CD4-positive, CD25-positive, alpha-beta regulatory T cell (primary cell): ENCODE data around the gene BEND7. TPM values are rescaled to one million over a fixed set of nuclear protein-coding genes. Genes with fewer than 3 reads are reported as not detected.

Source experiments
- ATAC-seq, 2 donors: fragments of 150-1000 bp; cut with Tn5 transposase; one replicate each; pipeline ENCODE4 v1.10.0; 2021; ENCODE audit warnings: low read depth in 2 of 2, moderate number of reproducible peaks in 2 of 2, moderate library complexity in 1 of 2
- DNase-seq, 3 donors: peaks; one replicate each; pipeline versions ENCODE4 v3.0.0 to v3.0.0-alpha.2; 2012 to 2022; ENCODE audit warnings: mixed read lengths in 1 of 3
- H3K27ac ChIP-seq: one replicate; pipeline ENCODE4 v1.7.0; 2013; ENCODE audit warnings: mild to moderate bottlenecking, low read length; ENCODE audit not compliant: insufficient read depth, poor library complexity, severe bottlenecking
- H3K27me3 ChIP-seq: one replicate; pipeline ENCODE4 v1.7.0; 2013; ENCODE audit warnings: low read length; ENCODE audit not compliant: control insufficient read depth, insufficient read depth
- H3K36me3 ChIP-seq: one replicate; pipeline ENCODE4 v1.7.0; 2013; ENCODE audit warnings: mild to moderate bottlenecking, low read length, moderate library complexity; ENCODE audit not compliant: control insufficient read depth, insufficient read depth
- H3K4me1 ChIP-seq: 2 replicates; pipeline ENCODE4 v1.7.0; 2013; ENCODE audit warnings: mild to moderate bottlenecking, low read length; ENCODE audit not compliant: insufficient read depth, control insufficient read depth, poor library complexity, severe bottlenecking
- H3K4me3 ChIP-seq: one replicate; pipeline ENCODE4 v1.7.0; 2013; ENCODE audit warnings: low read depth, mild to moderate bottlenecking, low read length, moderate library complexity
- H3K9me3 ChIP-seq, 2 experiments: 1 replicate in 1 of 2; 2 replicates in 1 of 2; pipeline ENCODE4 v1.7.0; 2013; ENCODE audit warnings: low read length in 2 of 2, mild to moderate bottlenecking in 1 of 2, moderate library complexity in 1 of 2; ENCODE audit not compliant: control insufficient read depth in 2 of 2
- H3K27ac Mint-ChIP-seq, 3 donors: one replicate each; pipeline ENCODE4 v1.8.0; 2020 to 2022; ENCODE audit warnings: mild to moderate bottlenecking in 3 of 3, mixed read lengths in 3 of 3, moderate library complexity in 2 of 3
- H3K27me3 Mint-ChIP-seq: one replicate; pipeline ENCODE4 v1.8.0; 2022; ENCODE audit warnings: mild to moderate bottlenecking, mixed read lengths
- H3K36me3 Mint-ChIP-seq: one replicate; pipeline ENCODE4 v1.8.0; 2020; ENCODE audit warnings: mixed read lengths
- H3K4me1 Mint-ChIP-seq, 4 donors: one replicate each; pipeline ENCODE4 v1.8.0; 2020 to 2022; ENCODE audit warnings: mixed read lengths in 4 of 4, mild to moderate bottlenecking in 1 of 4
- H3K4me3 Mint-ChIP-seq, 4 donors: one replicate each; pipeline ENCODE4 v1.8.0; 2020 to 2022; ENCODE audit warnings: mild to moderate bottlenecking in 4 of 4, mixed read lengths in 4 of 4, moderate library complexity in 3 of 4
- H3K9me3 Mint-ChIP-seq, 7 donors: one replicate each; pipeline ENCODE4 v1.8.0; 2020 to 2022; ENCODE audit warnings: mixed read lengths in 7 of 7, mild to moderate bottlenecking in 3 of 7, moderate library complexity in 2 of 7
- polyA plus RNA-seq, 4 donors: library from polyadenylated mRNA; unstranded; fragments of 300-500 nt; fragmentation: Illumina TruSeq; gene quantifications; one replicate each; pipeline ENCODE4 v1.2.3, GENCODE V29; 2021
- total RNA-seq: library from RNA; stranded (reverse); gene quantifications from one replicate; pipeline ENCODE4 v1.2.3, GENCODE V29; 2022

The BEND7 gene
- total and polyA plus RNA-seq, 5 donors from 2014 or later = 0.35 TPM; not detected in 4

GRCh38 chr10:13503745-13504463, 24.9 kb downstream of the BEND7 start:
- Mint-ChIP-seq H3K4me1 (no peaks in the 10 kb centered on the region), H3K27me3 (peaks cover 5% of the 10 kb centered on the region), H3K4me3 (no peak overlapping the region), H3K36me3 (no peaks in the 10 kb centered on the region), H3K27ac (no peak overlapping the region), H3K9me3 (peaks cover 0 to 5% (median 0%) of the 10 kb centered on the region in 7 donors)
- Histone ChIP-seq H3K4me3 (no peak overlapping the region), H3K36me3 (no peaks in the 10 kb centered on the region), H3K27ac (no peak overlapping the region), H3K4me1 (no peaks in the 10 kb centered on the region), H3K27me3 (no peaks in the 10 kb centered on the region), H3K9me3 (no peaks in the 10 kb centered on the region)
- no peak for ATAC-seq
- no peak for DNase-seq

GRCh38 chr10:13502380-13502779, 26.4 kb downstream of the BEND7 start:
- H3K27ac Mint-ChIP-seq = no peak overlapping the region
- H3K9me3 Mint-ChIP-seq = peaks cover 0 to 3% (median 0%) of the 10 kb centered on the region in 7 donors
- Histone ChIP-seq H3K4me1 (no peaks in the 10 kb centered on the region), H3K27me3 (no peaks in the 10 kb centered on the region), H3K36me3 (no peaks in the 10 kb centered on the region), H3K4me3 (no peak overlapping the region), H3K27ac (no peak overlapping the region), H3K9me3 (no peaks in the 10 kb centered on the region)
- H3K27me3 Mint-ChIP-seq = peaks cover 5% of the 10 kb centered on the region
- DNase-seq = no peak
- ATAC-seq = no peak
- H3K36me3 Mint-ChIP-seq = no peaks in the 10 kb centered on the region
- H3K4me3 Mint-ChIP-seq = no peak overlapping the region
- no peaks in the 10 kb centered on the region for H3K4me1 Mint-ChIP-seq

- peaks cover 0 to 4% (median 0%) of the 10 kb centered on the region in 7 donors for H3K9me3 Mint-ChIP-seq
- no peaks in the 10 kb centered on the region for H3K4me1 ChIP-seq
- H3K4me3 Mint-ChIP-seq = no peak overlapping the region
- no peaks in the 10 kb centered on the region for H3K9me3 ChIP-seq
- H3K4me3 ChIP-seq = no peak overlapping the region
- H3K27me3 Mint-ChIP-seq = peaks cover 5% of the 10 kb centered on the region
- ATAC-seq (no peak), DNase-seq (no peak)
- H3K36me3 Mint-ChIP-seq = no peaks in the 10 kb centered on the region
- H3K4me1 Mint-ChIP-seq = no peaks in the 10 kb centered on the region
- no peaks in the 10 kb centered on the region for H3K36me3 ChIP-seq
- no peak overlapping the region for H3K27ac Mint-ChIP-seq
- no peaks in the 10 kb centered on the region for H3K27me3 ChIP-seq
- no peak overlapping the region for H3K27ac ChIP-seq
These were observed 28.6 kb downstream of the BEND7 start for GRCh38 chr10:13500201-13500600.

- Histone ChIP-seq H3K36me3 (no peaks in the 10 kb centered on the region), H3K27me3 (no peaks in the 10 kb centered on the region), H3K4me3 (no peak overlapping the region), H3K27ac (no peak overlapping the region), H3K4me1 (no peaks in the 10 kb centered on the region), H3K9me3 (no peaks in the 10 kb centered on the region)
- Mint-ChIP-seq H3K27ac (no peak overlapping the region), H3K36me3 (no peaks in the 10 kb centered on the region), H3K27me3 (peaks cover 10% of the 10 kb centered on the region), H3K9me3 (peaks cover 0 to 4% (median 0%) of the 10 kb centered on the region in 7 donors), H3K4me3 (no peak overlapping the region), H3K4me1 (no peaks in the 10 kb centered on the region)
- ATAC-seq (no peak), DNase-seq (no peak)
These were observed 29.7 kb downstream of the BEND7 start for GRCh38 chr10:13499150-13499549.

GRCh38 chr10:13496931-13497330, 31.9 kb downstream of the BEND7 start:
- Mint-ChIP-seq H3K27me3 (peaks cover 13% of the 10 kb centered on the region), H3K36me3 (no peaks in the 10 kb centered on the region), H3K4me1 (no peaks in the 10 kb centered on the region), H3K4me3 (no peak overlapping the region), H3K27ac (no peak overlapping the region), H3K9me3 (peaks cover 0 to 4% (median 0%) of the 10 kb centered on the region in 7 donors)
- Histone ChIP-seq H3K4me3 (no peak overlapping the region), H3K4me1 (no peaks in the 10 kb centered on the region), H3K27ac (no peak overlapping the region), H3K9me3 (no peaks in the 10 kb centered on the region), H3K36me3 (no peaks in the 10 kb centered on the region), H3K27me3 (no peaks in the 10 kb centered on the region)
- DNase-seq = no peak
- ATAC-seq = no peak

- Mint-ChIP-seq H3K4me3 (no peak overlapping the region), H3K4me1 (no peaks in the 10 kb centered on the region), H3K36me3 (no peaks in the 10 kb centered on the region), H3K9me3 (peaks cover 0 to 4% (median 0%) of the 10 kb centered on the region in 7 donors), H3K27ac (no peak overlapping the region), H3K27me3 (peaks cover 13% of the 10 kb centered on the region)
- H3K36me3 ChIP-seq = no peaks in the 10 kb centered on the region
- H3K4me3 ChIP-seq = no peak overlapping the region
- ATAC-seq (no peak), DNase-seq (no peak)
- H3K9me3 ChIP-seq = no peaks in the 10 kb centered on the region
- H3K4me1 ChIP-seq = no peaks in the 10 kb centered on the region
- no peak overlapping the region for H3K27ac ChIP-seq
- H3K27me3 ChIP-seq = no peaks in the 10 kb centered on the region
These were observed 32.6 kb downstream of the BEND7 start for GRCh38 chr10:13496164-13496563.

GRCh38 chr10:13492493-13493180, 36.2 kb downstream of the BEND7 start:
- no peak overlapping the region for H3K27ac ChIP-seq
- no peak overlapping the region for H3K27ac Mint-ChIP-seq

More at GRCh38 chr10:13492493-13493180, 36.2 kb downstream of the BEND7 start:
- Histone ChIP-seq H3K27me3 (peaks cover 3% of the 10 kb centered on the region), H3K9me3 (no peaks in the 10 kb centered on the region), H3K4me1 (no peaks in the 10 kb centered on the region), H3K36me3 (no peaks in the 10 kb centered on the region), H3K4me3 (no peak overlapping the region)
- Mint-ChIP-seq H3K36me3 (no peaks in the 10 kb centered on the region), H3K9me3 (peaks cover 0 to 2% (median 0%) of the 10 kb centered on the region in 7 donors), H3K27me3 (peaks cover 13% of the 10 kb centered on the region), H3K4me3 (no peak overlapping the region), H3K4me1 (no peaks in the 10 kb centered on the region)
- ATAC-seq = no peak
- DNase-seq = no peak
